ENCODE measurements around the gene HLA-A.

Gene HLA-A

DNA sequence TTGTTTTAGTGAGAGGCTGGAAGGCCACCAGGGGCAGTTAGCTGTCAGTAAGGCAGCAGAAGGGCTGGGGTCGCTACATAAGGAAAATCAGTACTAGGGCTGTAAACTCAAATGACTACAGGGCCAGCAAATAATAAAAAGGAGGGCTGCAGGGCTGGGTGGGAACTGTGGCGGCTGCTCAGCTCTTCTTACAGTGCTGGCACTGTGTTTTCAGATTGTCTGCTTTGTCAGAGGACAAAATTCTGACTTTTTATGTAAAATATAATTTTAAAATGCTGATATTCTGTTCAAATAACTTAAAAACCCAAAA, 23.2 kb downstream of the HLA-A start:
- DNase-seq (ENCODE audit: low read depth in 2 of 2), result no peak
- H3K4me3 ChIP-seq (replicated peaks in 1 of 2; ENCODE audit: low read depth in 2 of 2, low read length in 2 of 2), result peak overlapping the region; percentile 8 to 55

DNA sequence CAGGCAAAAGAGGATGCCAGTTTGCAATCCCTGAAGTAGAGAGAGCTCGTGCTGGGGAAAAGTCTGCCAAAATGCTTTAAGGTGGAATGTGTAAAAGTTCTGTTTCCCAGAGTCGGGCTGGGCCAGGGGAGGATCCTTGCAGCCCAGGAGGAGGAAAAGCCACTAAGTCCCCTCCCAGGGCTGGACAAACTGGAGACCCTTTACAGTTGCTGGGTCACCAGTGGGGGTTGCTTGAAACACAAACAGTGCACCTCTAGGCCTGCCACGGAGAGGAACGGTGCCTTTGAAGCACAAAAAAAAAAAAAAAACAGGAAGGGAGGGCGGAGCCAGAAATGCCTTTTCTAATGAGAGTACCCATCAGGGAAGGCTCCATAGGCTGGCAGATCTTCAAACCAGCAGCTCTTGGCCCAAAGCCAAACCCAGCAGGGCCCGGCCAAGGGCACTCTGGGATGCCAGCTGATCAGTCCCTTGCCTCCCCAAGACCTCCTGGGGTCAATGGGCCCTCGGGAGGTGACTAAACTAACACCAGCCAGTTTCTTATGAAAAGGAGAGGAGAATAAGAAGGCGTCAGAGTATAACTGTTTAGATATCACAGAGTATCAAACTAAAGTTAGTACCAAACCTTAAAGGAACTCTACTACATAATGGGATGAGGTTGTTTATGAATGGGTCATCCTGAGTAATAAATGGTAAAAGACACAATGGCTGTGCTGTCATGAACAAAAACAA, 23.7 kb downstream of the HLA-A start:
- TF ChIP-seq, protein P1, sequence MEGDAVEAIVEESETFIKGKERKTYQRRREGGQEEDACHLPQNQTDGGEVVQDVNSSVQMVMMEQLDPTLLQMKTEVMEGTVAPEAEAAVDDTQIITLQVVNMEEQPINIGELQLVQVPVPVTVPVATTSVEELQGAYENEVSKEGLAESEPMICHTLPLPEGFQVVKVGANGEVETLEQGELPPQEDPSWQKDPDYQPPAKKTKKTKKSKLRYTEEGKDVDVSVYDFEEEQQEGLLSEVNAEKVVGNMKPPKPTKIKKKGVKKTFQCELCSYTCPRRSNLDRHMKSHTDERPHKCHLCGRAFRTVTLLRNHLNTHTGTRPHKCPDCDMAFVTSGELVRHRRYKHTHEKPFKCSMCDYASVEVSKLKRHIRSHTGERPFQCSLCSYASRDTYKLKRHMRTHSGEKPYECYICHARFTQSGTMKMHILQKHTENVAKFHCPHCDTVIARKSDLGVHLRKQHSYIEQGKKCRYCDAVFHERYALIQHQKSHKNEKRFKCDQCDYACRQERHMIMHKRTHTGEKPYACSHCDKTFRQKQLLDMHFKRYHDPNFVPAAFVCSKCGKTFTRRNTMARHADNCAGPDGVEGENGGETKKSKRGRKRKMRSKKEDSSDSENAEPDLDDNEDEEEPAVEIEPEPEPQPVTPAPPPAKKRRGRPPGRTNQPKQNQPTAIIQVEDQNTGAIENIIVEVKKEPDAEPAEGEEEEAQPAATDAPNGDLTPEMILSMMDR (IDR thresholded peaks at IDR 0.05; ENCODE audit: low read depth, low read length), result no peak
- DNase-seq (ENCODE audit: low read depth in 2 of 2), result peak; percentile 53 to 58
- H3K4me3 ChIP-seq (replicated peaks in 1 of 2; ENCODE audit: low read depth in 2 of 2, low read length in 2 of 2), result peak overlapping the region in 1 of 2 donors; percentile 55

More for the DNA sequence above, 23.2 kb downstream of the HLA-A start:
- TF ChIP-seq, protein P1 (IDR thresholded peaks at IDR 0.05; ENCODE audit: low read depth, low read length), result no peak

DNA sequence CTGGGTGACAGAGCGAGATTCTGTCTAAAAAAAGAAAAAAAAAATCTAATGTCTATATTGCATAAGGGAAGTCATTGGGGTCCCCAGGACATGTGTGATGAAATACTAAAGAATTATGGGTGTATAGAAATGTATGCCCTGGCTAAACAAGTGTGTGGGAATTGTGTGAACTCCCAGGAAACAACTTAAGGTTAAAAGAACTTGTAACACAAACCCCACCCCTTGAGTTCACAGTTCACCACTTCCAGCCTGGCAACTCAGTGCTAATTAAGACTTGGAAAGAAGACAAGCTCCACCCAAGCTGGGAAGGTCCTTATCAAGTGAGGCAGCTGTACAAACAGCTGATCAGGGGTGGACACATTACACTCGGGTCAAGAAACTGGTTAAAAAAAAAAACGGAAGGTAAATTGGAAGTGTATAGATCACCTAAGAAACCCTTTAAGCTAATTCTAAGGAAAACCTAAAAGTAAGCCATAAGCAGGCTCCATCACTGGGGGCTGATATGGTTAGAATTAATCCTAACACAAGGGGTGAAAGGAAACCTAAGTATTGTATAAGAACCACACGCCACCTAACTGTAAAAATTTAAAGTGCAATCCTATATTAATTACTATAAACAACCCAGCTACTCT, 25.2 kb downstream of the HLA-A start:
- TF ChIP-seq, protein P1 (IDR thresholded peaks at IDR 0.05; ENCODE audit: low read depth, low read length), result peak; percentile 17
- DNase-seq (ENCODE audit: low read depth in 2 of 2), result peak in 1 of 2 donors; percentile 27
- H3K4me3 ChIP-seq (replicated peaks in 1 of 2; ENCODE audit: low read depth in 2 of 2, low read length in 2 of 2), result no peak overlapping the region

DNA sequence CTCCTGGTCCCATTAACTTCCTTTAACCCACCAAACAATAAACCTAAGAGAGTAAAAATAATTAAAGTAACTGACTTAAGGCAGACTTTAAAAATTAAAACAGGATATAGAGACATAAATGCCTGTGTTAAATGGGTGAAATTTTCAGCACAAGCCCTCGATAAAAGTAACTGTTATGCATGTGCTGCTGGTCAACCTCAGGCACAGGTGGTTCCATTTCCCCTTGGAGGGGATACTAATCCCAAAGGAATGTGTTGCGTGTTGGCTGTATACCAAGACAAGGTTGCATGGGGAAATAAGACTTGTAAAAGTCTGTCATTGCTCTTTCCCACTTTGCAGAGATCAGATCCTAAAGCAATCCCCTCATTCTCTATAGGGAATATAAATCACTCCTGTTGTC, 25.8 kb downstream of the HLA-A start:
- peak in 1 of 2 donors; percentile 60 for DNase-seq (ENCODE audit: low read depth in 2 of 2)
- TF ChIP-seq, protein P1 (IDR thresholded peaks at IDR 0.05; ENCODE audit: low read depth, low read length), result no peak
- no peak overlapping the region for H3K4me3 ChIP-seq (replicated peaks in 1 of 2; ENCODE audit: low read depth in 2 of 2, low read length in 2 of 2)

DNA sequence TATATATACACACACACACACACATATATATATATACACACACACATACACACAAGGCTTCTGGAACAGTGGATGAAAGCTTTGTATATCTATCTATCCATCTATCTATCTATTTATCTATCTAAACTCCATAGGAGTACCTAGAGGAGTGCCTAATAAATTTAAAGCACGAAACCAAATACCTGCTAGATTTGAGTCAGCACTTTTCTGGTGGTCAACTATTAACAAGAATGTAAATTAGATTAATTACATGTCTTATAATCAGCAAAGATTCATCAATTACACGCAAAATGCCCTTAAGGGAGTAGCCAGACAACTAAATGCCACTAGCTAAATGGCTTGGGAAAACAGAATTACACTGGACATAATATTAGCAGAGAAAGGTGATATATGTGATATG, 26.6 kb downstream of the HLA-A start:
- TF ChIP-seq, protein P1 (IDR thresholded peaks at IDR 0.05; ENCODE audit: low read depth, low read length), result no peak

DNA sequence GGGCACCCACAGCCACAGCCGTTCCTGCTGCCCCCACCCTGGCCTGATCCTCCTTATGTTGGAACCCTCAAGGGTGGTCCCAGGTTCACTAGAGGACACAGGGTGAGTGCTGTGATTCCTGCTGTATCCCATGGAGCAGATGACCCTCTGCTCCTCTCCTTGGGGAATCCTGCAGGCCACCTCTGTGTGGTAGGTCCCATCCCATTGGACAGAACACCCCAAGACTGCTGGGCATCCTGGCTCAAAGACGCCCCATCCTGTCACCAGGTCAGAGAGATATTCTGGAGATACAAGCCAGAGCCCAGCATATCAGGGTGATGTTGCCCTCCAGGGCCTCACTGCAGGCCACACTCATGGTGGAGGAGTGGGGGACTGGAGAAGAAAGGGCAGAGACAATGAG, 28.4 kb downstream of the HLA-A start:
- no peak for DNase-seq (ENCODE audit: low read depth in 2 of 2)
- H3K4me3 ChIP-seq (replicated peaks in 1 of 2; ENCODE audit: low read depth in 2 of 2, low read length in 2 of 2), result no peak overlapping the region
- TF ChIP-seq, protein P1 (IDR thresholded peaks at IDR 0.05; ENCODE audit: low read depth, low read length), result no peak

More for the DNA sequence above, 26.6 kb downstream of the HLA-A start:
- no peak overlapping the region for H3K4me3 ChIP-seq (replicated peaks in 1 of 2; ENCODE audit: low read depth in 2 of 2, low read length in 2 of 2)
- DNase-seq (ENCODE audit: low read depth in 2 of 2), result no peak
